Right lobe of liver (tissue), 6 donors: ENCODE data around the gene CENATAC. TPM values are rescaled to one million over a fixed set of nuclear protein-coding genes. Genes with fewer than 3 reads are reported as not detected.
"Not testable (repeated sequence)": the region's sequence is repeated elsewhere in the genome, so short reads cannot be mapped to it uniquely, and the experiment has no call there.

ENCODE experiments used
- ATAC-seq, 4 donors: fragments of 200-7000 bp; cut with Tn5 transposase; one replicate each; pipeline ENCODE4 v1.9.1; 2020; ENCODE audit warnings: mild to moderate bottlenecking in 4 of 4, moderate library complexity in 4 of 4
- DNase-seq, 3 donors: peaks; one replicate each; pipeline ENCODE4 v3.0.0-alpha.2; 2020
- H3K27ac ChIP-seq, 3 donors: fragments of 200-600 bp; one replicate each; pipeline ENCODE4 v1.8.0; 2022
- H3K27me3 ChIP-seq, 2 donors: fragments of 200-600 bp; one replicate each; pipeline ENCODE4 v1.8.0; 2022
- H3K36me3 ChIP-seq, 4 donors: fragments of 200-600 bp; sonication (generic) in 1 of 4; one replicate each; pipeline versions ENCODE4 v1.5.1 to v1.8.0; 2017 to 2022; ENCODE audit warnings: control low read depth in 1 of 4
- H3K4me1 ChIP-seq, 4 donors: fragments of 200-600 bp; sonication (generic) in 1 of 4; one replicate each; pipeline versions ENCODE4 v1.5.1 to v1.8.0; 2017 to 2022; ENCODE audit warnings: control low read depth in 1 of 4
- H3K4me3 ChIP-seq, 3 donors: fragments of 200-600 bp; one replicate each; pipeline ENCODE4 v1.8.0; 2022
- H3K9me3 ChIP-seq, 4 donors: fragments of 200-600 bp; sonication (generic) in 1 of 4; one replicate each; pipeline versions ENCODE4 v1.5.1 to v1.8.0; 2017 to 2022; ENCODE audit warnings: control low read depth in 1 of 4
- CTCF ChIP-seq, 4 donors: fragments of 200-600 bp in 3 of 4; fragments of 450-650 bp in 1 of 4; IDR thresholded peaks; one replicate each; pipeline versions ENCODE4 v1.5.1 to v1.8.0; 2016 to 2022; ENCODE audit warnings: antibody characterized with exemption in 4 of 4, mild to moderate bottlenecking in 2 of 4
- POLR2A ChIP-seq: fragments of 450-650 bp; IDR thresholded peaks from one replicate; pipeline ENCODE4 v1.6.1; 2017; ENCODE audit warnings: antibody characterized with exemption, mild to moderate bottlenecking
- WGBS: methylation state at CpG from one replicate; pipeline ENCODE4 v1.1.6; 2018; ENCODE audit warnings: low coverage, low lambda C conversion rate; ENCODE audit not compliant: insufficient coverage; ENCODE audit errors: missing lambda C conversion rate; 5-methylcytosine and 5-hydroxymethylcytosine counted together
- intact Hi-C, 2 donors: fragments of 100-400 bp; cut with DNase I; formaldehyde crosslinking; loops; one replicate each; pipeline versions ENCODE4 v1.11.2 to v1.14.1; 2022
- total RNA-seq, 6 experiments: library from RNA; depleted of rRNA in 2 of 6; stranded (reverse); fragments of >200 nt in 2 of 6; fragmentation: NEBNext Ultra II Directional in 3 of 6; extraction: Animal tissue kit (Norgen Biotek cat#: 25700) in 3 of 6; gene quantifications; one replicate each; pipeline versions ENCODE4 v1.1.0 to v1.2.4, GENCODE V29; 2016 to 2023
- donor health status: DM: no; HTN: yes; CAD: no.
- donor health status: DM: no; HTN: no; CAD: no.
- donor health status: DM: no; HTN: no; CAD: no.
- donor health status: DM: no; HTN: yes; CAD: no.
- donor health status: DM: no; HTN: yes; CAD: no.

CENATAC gene
- total RNA-seq, 6 experiments from 2014 or later: 11.5 to 16.7 (median 13.0) TPM

- Histone ChIP-seq H3K36me3 (no peaks in the 10 kb centered on the region), H3K27me3 (no peaks in the 10 kb centered on the region), H3K4me1 (no peaks in the 10 kb centered on the region), H3K27ac (no peak overlapping the region), H3K4me3 (no peak overlapping the region), H3K9me3 (no peaks in the 10 kb centered on the region)
- ATAC-seq: no peak
- DNase-seq: no peak
- intact Hi-C loops: no loop called here
- no CpG with 5 or more reads among the region's 5 CpGs for WGBS
- TF ChIP-seq CTCF (IDR thresholded peaks at IDR 0.05) (no peak), POLR2A (no peak)
Measured at GRCh38 chr11:118961189-118961588, 36.7 kb upstream of the CENATAC start.

GRCh38 chr11:118961591-118961990 is 36.3 kb upstream of the CENATAC start:
- TF ChIP-seq CTCF (IDR thresholded peaks at IDR 0.05) (no peak), POLR2A (no peak)
- ATAC-seq (no peak), DNase-seq (no peak)
- Histone ChIP-seq H3K36me3 (no peaks in the 10 kb centered on the region), H3K4me1 (no peaks in the 10 kb centered on the region), H3K4me3 (no peak overlapping the region), H3K27me3 (no peaks in the 10 kb centered on the region), H3K9me3 (no peaks in the 10 kb centered on the region), H3K27ac (no peak overlapping the region)
- 31% methylated on average over 3 of the region's 11 CpGs for WGBS
- intact Hi-C loops: no loop called here

- H3K9me3 ChIP-seq, H3K4me3 ChIP-seq, H3K36me3 ChIP-seq, H3K4me1 ChIP-seq, H3K27ac ChIP-seq, ATAC-seq, H3K27me3 ChIP-seq, DNase-seq, intact Hi-C loops: not testable (repeated sequence)
- 88% methylated on average over 2 of the region's 2 CpGs for WGBS
Measured at GRCh38 chr11:118969508-118969907, 28.4 kb upstream of the CENATAC start.

- WGBS: 32% methylated on average over 8 of the region's 33 CpGs
- Histone ChIP-seq H3K36me3 (no peaks in the 10 kb centered on the region), H3K4me1 (no peaks in the 10 kb centered on the region), H3K27me3 (no peaks in the 10 kb centered on the region), H3K27ac (no peak within 1 kb of the TSS), H3K9me3 (no peaks in the 10 kb centered on the region), H3K4me3 (no peak within 1 kb of the TSS)
- ATAC-seq (peak in 1 of 4 donors; percentile 21), DNase-seq (no peak)
- intact Hi-C loops: no loop called here
- TF ChIP-seq POLR2A: no peak
Measured at GRCh38 chr11:118971646-118972045, 26.3 kb upstream of the CENATAC start, which contains the start of gene FOXR1. Gene FOXR1, plus strand, starts transcription at chr11:118971761. Its CDS starts 171 bp downstream, at chr11:118971932.

GRCh38 chr11:118973985-118974384 is 24.0 kb upstream of the CENATAC start:
- no peak overlapping the region for H3K27ac ChIP-seq
- DNase-seq (no peak), ATAC-seq (no peak)
- H3K27me3 ChIP-seq: no peaks in the 10 kb centered on the region
- H3K4me3 ChIP-seq: no peak overlapping the region
- 94% methylated on average over 2 of the region's 2 CpGs for WGBS
- H3K36me3 ChIP-seq: no peaks in the 10 kb centered on the region
- H3K4me1 ChIP-seq: no peaks in the 10 kb centered on the region
- TF ChIP-seq CTCF (IDR thresholded peaks at IDR 0.05): no peak
- no peak for TF ChIP-seq POLR2A
- intact Hi-C loops: no loop called here
- H3K9me3 ChIP-seq: no peaks in the 10 kb centered on the region
